OCI-LY1 (cell line): ENCODE measurements around the gene HARBI1.

Experiments
- H2AFZ ChIP-seq: fragments of 200-600 bp; sonication (generic), shearing (Covaris generic); 2 replicates; pipeline ENCODE4 v1.6.0; 2014; ENCODE audit warnings: antibody characterized with exemption, mild to moderate bottlenecking, low read length
- H3F3A ChIP-seq: fragments of 200-600 bp; sonication (generic), shearing (Covaris generic); 2 replicates; pipeline ENCODE4 v1.6.0; 2014; ENCODE audit warnings: mild to moderate bottlenecking, antibody characterized with exemption, low read length, moderate library complexity; ENCODE audit not compliant: insufficient read depth
- H3K27ac ChIP-seq: fragments of 200-600 bp; sonication (generic); 2 replicates; pipeline ENCODE4 v1.5.1; 2014; ENCODE audit warnings: low read length, mixed run types, mild to moderate bottlenecking, low read depth; ENCODE audit not compliant: poor library complexity, severe bottlenecking
- H3K27me3 ChIP-seq: fragments of 200-600 bp; sonication (generic); 2 replicates; pipeline ENCODE4 v1.6.0; 2014; ENCODE audit warnings: antibody characterized with exemption, mild to moderate bottlenecking, low read length, moderate library complexity; ENCODE audit not compliant: insufficient read depth
- H3K36me3 ChIP-seq: fragments of 200-600 bp; sonication (generic); 2 replicates; pipeline ENCODE4 v1.6.1; 2014; ENCODE audit warnings: mild to moderate bottlenecking, antibody characterized with exemption, low read length, moderate library complexity, mixed read lengths; ENCODE audit not compliant: insufficient read depth
- H3K4me1 ChIP-seq: fragments of 200-600 bp; sonication (generic); 2 replicates; pipeline ENCODE4 v1.5.1; 2014; ENCODE audit warnings: mild to moderate bottlenecking, low read length, moderate library complexity; ENCODE audit not compliant: insufficient read depth, severe bottlenecking
- H3K4me2 ChIP-seq: fragments of 200-600 bp; sonication (generic), shearing (Covaris generic); 2 replicates; pipeline ENCODE4 v1.6.1; 2014; ENCODE audit warnings: low read length
- H3K4me3 ChIP-seq: fragments of 200-600 bp; sonication (generic); 2 replicates; pipeline ENCODE4 v1.5.1; 2014; ENCODE audit warnings: low read length, low read depth, mild to moderate bottlenecking, mixed read lengths; ENCODE audit not compliant: poor library complexity, severe bottlenecking
- H3K79me2 ChIP-seq: fragments of 200-600 bp; shearing (Covaris generic); 2 replicates; pipeline ENCODE4 v1.6.1; 2016; ENCODE audit warnings: mixed run types, low read length, mixed read lengths; ENCODE audit not compliant: insufficient read depth
- H3K9ac ChIP-seq: fragments of 200-600 bp; sonication (generic), shearing (Covaris generic); 2 replicates; pipeline ENCODE4 v1.6.1; 2014; ENCODE audit warnings: mild to moderate bottlenecking, low read length, mixed read lengths
- H3K9me2 ChIP-seq: fragments of 200-600 bp; sonication (generic), shearing (Covaris generic); 2 replicates; pipeline ENCODE4 v1.6.1; 2014; ENCODE audit warnings: low read depth, mild to moderate bottlenecking, low read length, mixed read lengths
- H3K9me3 ChIP-seq: fragments of 200-600 bp; shearing (Covaris generic); 2 replicates; pipeline ENCODE4 v1.6.1; 2014; ENCODE audit warnings: low read length, mixed read lengths
- H4K20me1 ChIP-seq: fragments of 200-600 bp; sonication (generic), shearing (Covaris generic); 2 replicates; pipeline ENCODE4 v1.6.0; 2016; ENCODE audit warnings: mild to moderate bottlenecking, low read length; ENCODE audit not compliant: insufficient read depth
- EZH2 ChIP-seq: fragments of 200-600 bp; sonication (generic), shearing (Covaris generic); IDR thresholded peaks from 2 replicates; pipeline ENCODE4 v1.8.0; 2017; ENCODE audit warnings: borderline replicate concordance, mixed run types, mild to moderate bottlenecking, antibody characterized with exemption, low read length, moderate library complexity, mixed read lengths
- TF ChIP-seq, protein P1 (sequence below): fragments of 200-600 bp; sonication (generic), shearing (Covaris generic); IDR thresholded peaks from 2 replicates; pipeline ENCODE4 v1.5.1; 2017; ENCODE audit warnings: mild to moderate bottlenecking, antibody characterized with exemption, low read length, moderate library complexity, mixed read lengths

Gene HARBI1

GRCh38 chr11:46625406-46625805 lies 8.4 kb upstream of the HARBI1 start:
- no peaks in the 10 kb centered on the region for H3K79me2 ChIP-seq
- H4K20me1 ChIP-seq = no peaks in the 10 kb centered on the region
- H3K4me3 ChIP-seq = no peak overlapping the region
- H2AFZ ChIP-seq = no peak overlapping the region
- H3F3A ChIP-seq = no peaks in the 10 kb centered on the region
- no peak for TF ChIP-seq EZH2
- TF ChIP-seq, protein P1, sequence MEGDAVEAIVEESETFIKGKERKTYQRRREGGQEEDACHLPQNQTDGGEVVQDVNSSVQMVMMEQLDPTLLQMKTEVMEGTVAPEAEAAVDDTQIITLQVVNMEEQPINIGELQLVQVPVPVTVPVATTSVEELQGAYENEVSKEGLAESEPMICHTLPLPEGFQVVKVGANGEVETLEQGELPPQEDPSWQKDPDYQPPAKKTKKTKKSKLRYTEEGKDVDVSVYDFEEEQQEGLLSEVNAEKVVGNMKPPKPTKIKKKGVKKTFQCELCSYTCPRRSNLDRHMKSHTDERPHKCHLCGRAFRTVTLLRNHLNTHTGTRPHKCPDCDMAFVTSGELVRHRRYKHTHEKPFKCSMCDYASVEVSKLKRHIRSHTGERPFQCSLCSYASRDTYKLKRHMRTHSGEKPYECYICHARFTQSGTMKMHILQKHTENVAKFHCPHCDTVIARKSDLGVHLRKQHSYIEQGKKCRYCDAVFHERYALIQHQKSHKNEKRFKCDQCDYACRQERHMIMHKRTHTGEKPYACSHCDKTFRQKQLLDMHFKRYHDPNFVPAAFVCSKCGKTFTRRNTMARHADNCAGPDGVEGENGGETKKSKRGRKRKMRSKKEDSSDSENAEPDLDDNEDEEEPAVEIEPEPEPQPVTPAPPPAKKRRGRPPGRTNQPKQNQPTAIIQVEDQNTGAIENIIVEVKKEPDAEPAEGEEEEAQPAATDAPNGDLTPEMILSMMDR = no peak
- H3K9me3 ChIP-seq = no peaks in the 10 kb centered on the region
- no peaks in the 10 kb centered on the region for H3K27me3 ChIP-seq
- no peak overlapping the region for H3K27ac ChIP-seq
- peaks cover 40% of the 10 kb centered on the region for H3K36me3 ChIP-seq
- no peak overlapping the region for H3K9ac ChIP-seq
- no peak overlapping the region for H3K4me2 ChIP-seq
- H3K4me1 ChIP-seq = no peaks in the 10 kb centered on the region
- H3K9me2 ChIP-seq = no peaks in the 10 kb centered on the region

DNA sequence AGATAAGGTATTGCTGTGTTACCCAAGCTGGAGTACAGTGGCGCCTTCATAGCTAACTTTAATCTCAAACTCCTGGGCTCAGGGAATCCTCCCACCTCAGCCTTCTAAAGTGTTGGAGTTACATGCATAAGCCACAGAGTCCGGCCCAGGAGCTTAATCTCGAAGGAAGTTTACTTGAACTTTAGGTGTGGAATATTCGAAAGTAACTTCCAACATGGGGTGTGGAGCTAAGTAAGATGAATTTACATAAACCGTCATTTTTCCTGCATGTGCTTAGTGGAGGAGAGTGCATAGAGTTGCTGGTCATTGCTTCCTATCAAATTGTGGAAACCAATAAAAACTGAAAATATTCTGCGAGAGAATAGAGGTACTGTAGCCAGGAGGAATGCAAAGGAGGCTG lies 1.8 kb upstream of the HARBI1 start:
- H3K27ac ChIP-seq = no peak overlapping the region
- no peaks in the 10 kb centered on the region for H3K27me3 ChIP-seq
- no peaks in the 10 kb centered on the region for H3K9me2 ChIP-seq
- H3K4me2 ChIP-seq = peak overlapping the region; percentile 99
- H3K79me2 ChIP-seq = peaks cover 16% of the 10 kb centered on the region
- H3K36me3 ChIP-seq = peaks cover 16% of the 10 kb centered on the region; the same call in 1 of the 2 replicates
- H3K4me3 ChIP-seq = peak overlapping the region; percentile 93
- TF ChIP-seq EZH2 = no peak
- TF ChIP-seq, protein P1 = no peak
- H3F3A ChIP-seq = no peaks in the 10 kb centered on the region
- H3K9me3 ChIP-seq = no peaks in the 10 kb centered on the region
- H3K9ac ChIP-seq = peak overlapping the region; percentile 89
- no peak overlapping the region for H2AFZ ChIP-seq
- peaks cover 38% of the 10 kb centered on the region for H3K4me1 ChIP-seq
- H4K20me1 ChIP-seq = no peaks in the 10 kb centered on the region

- H3K79me2 ChIP-seq = peaks cover 16% of the 10 kb centered on the region
- H3K36me3 ChIP-seq = peaks cover 11% of the 10 kb centered on the region; the same call in 1 of the 2 replicates
- H3F3A ChIP-seq = no peaks in the 10 kb centered on the region
- peak overlapping the region; percentile 99 for H3K4me2 ChIP-seq
- no peaks in the 10 kb centered on the region for H3K9me2 ChIP-seq
- peaks cover 38% of the 10 kb centered on the region for H3K4me1 ChIP-seq
- no peak overlapping the region for H2AFZ ChIP-seq
- H3K9ac ChIP-seq = peak overlapping the region; percentile 89
- no peaks in the 10 kb centered on the region for H3K27me3 ChIP-seq
- H3K9me3 ChIP-seq = no peaks in the 10 kb centered on the region
- H3K27ac ChIP-seq = peak overlapping the region; percentile 81
- H3K4me3 ChIP-seq = peak overlapping the region; percentile 93
- no peaks in the 10 kb centered on the region for H4K20me1 ChIP-seq
- TF ChIP-seq EZH2 = no peak
- TF ChIP-seq, protein P1 = no peak
These were observed 916 bp upstream of the HARBI1 start for GRCh38 chr11:46617972-46618314.
